ENCODE results near the gene NR5A1.

NR5A1 gene

DNA sequence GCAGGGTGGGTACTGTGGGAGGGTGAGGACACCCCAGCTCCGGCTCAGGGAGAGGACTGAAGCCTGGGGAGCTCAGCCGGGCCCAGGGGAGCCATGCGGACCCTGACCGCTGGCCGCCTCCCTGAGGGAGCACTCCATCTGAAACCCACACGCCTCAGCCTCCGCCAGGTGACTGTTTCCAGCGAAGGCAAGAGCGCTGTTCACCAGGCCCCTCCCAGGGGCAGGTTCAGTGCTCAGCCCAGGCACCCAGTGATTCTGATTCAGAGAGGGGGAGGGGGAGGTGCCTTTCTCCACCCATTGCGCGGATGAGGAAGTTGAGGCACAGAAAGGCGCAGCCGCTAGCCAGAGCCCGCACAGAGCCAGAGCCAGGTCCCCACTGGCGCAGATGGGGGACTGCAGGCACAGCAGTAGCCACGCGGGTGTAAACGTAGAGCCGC lies 30.0 kb downstream of the NR5A1 start:
- Histone ChIP-seq H3K9me3 (ENCODE audit: insufficient read depth, low read depth, low read length) (no peaks in the 10 kb centered on the region), H3K9ac (ENCODE audit: low read depth, low read length) (no peak overlapping the region), H3K4me1 (ENCODE audit: insufficient read depth, low read length) (peaks cover 4% of the 10 kb centered on the region; the same call in 1 of the 2 replicates), H3K27me3 (ENCODE audit: insufficient read depth, low read length) (peaks cover 61% of the 10 kb centered on the region), H3K27ac (ENCODE audit: low read length) (no peak overlapping the region), H3K4me3 (ENCODE audit: low read length) (peak overlapping the region; percentile 54; the same call in 1 of the 2 replicates), H3K36me3 (ENCODE audit: insufficient read depth, low read depth, low read length) (no peaks in the 10 kb centered on the region)

DNA sequence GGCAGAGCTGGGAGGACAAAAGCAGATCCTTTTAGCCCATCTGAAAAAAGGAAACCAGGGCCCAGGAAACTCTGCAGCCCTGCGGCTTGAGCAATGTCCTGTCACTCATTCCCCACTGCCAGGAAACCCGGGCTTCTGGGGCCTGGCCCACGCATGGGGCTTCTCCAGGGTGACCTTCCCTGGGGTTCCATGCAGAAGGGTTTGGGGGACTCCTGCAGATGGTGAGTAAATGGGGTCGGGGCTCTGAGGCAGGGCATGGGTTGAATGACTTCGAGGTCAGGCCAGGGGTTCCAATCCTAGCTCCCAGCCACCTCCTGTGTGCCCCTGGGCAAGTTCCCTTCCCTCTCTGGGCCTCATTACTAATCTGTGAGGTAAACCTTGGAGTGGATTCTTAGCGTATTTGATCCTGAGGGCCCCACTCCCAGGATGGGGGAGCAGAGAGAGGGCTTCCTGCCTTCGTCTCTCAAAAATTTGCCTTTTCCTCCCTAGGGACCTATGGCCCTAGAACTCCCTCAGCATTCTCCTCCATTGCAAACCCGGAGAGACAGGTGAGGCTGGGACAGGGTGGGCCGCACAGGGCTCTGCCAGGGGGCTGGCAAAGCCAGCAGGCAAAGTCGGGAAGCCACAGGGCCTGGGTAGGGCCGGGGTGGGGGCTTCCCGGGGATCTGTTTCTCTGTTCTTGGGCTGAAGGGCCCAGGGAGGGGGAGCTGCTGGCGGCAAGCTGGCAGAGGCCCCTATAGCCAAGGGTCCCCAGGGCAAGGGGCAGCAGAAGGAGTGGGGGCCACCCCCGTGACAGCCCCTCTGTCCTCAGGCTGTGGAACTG lies 31.1 kb downstream of the NR5A1 start:
- Histone ChIP-seq H3K9ac (ENCODE audit: low read depth, low read length) (no peak overlapping the region), H3K9me3 (ENCODE audit: insufficient read depth, low read depth, low read length) (no peaks in the 10 kb centered on the region), H3K36me3 (ENCODE audit: insufficient read depth, low read depth, low read length) (no peaks in the 10 kb centered on the region), H3K27me3 (ENCODE audit: insufficient read depth, low read length) (peaks cover 50% of the 10 kb centered on the region), H3K27ac (ENCODE audit: low read length) (no peak overlapping the region), H3K4me1 (ENCODE audit: insufficient read depth, low read length) (peaks cover 4% of the 10 kb centered on the region; the same call in 1 of the 2 replicates), H3K4me3 (ENCODE audit: low read length) (no peak overlapping the region)

DNA sequence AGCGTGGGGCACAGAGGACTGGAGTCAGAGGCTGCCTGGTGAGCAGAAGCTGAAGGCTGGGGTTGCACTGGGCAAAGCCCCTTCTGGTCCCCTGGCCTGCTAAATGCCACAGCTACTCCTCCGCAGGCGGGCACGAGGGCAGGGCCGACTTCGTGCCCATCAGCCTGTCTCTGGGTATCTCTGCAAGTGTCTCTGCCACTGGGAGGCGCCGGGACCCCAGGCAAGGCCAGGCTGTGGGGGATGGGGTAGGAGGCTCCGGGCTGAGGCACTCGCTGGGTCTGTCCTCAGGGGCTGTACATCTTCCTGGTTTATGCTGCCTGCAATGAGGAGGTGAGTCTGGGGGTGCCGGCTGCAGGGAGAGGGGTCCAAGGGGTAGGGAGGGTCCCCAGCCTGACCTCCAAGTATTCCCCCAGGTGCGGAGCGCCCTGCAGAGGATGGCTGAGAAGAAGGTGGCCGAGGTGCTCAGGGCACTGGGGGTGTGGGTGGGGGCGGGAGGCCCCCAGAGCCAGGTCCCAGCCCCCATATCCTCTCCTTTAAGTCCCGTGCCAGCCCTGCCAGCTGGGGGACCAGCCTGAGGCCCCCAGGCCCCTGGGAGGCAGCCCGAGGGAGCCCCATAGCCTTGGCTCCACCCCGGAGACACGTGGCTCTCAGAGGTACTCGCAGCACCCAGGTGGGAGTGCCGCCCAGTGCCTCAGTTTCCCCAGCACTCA lies 31.9 kb downstream of the NR5A1 start:
- H3K36me3 ChIP-seq (ENCODE audit: insufficient read depth, low read depth, low read length), result no peaks in the 10 kb centered on the region
- H3K4me3 ChIP-seq (ENCODE audit: low read length), result no peak overlapping the region
- H3K9ac ChIP-seq (ENCODE audit: low read depth, low read length), result no peak overlapping the region
- H3K27me3 ChIP-seq (ENCODE audit: insufficient read depth, low read length), result peaks cover 46% of the 10 kb centered on the region
- peaks cover 2% of the 10 kb centered on the region; the same call in 1 of the 2 replicates for H3K4me1 ChIP-seq (ENCODE audit: insufficient read depth, low read length)
- H3K9me3 ChIP-seq (ENCODE audit: insufficient read depth, low read depth, low read length), result no peaks in the 10 kb centered on the region
- H3K27ac ChIP-seq (ENCODE audit: low read length), result no peak overlapping the region

DNA sequence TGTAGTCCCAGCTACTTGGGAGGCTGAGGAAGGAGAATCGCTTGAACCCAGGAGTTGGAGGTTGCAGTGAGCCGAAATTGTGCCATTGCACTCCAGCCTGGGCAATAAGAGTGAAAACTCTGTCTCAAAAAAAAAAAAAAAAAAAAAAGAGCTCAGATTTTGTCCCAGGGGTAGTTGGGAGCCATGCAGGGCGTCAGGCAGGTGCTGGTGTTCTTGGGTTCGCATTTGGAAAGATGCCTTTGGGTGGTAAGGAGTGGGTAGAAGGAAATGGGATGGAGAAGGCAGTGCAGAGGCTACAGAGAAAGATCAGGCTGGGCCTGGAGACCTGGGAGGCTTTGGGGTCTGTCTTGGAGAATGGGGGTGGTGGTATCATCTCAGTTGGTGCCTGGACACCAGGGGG lies 33.0 kb downstream of the NR5A1 start:
- no peaks in the 10 kb centered on the region for H3K36me3 ChIP-seq (ENCODE audit: insufficient read depth, low read depth, low read length)
- no peak overlapping the region for H3K4me3 ChIP-seq (ENCODE audit: low read length)
- no peak overlapping the region for H3K27ac ChIP-seq (ENCODE audit: low read length)
- H3K9me3 ChIP-seq (ENCODE audit: insufficient read depth, low read depth, low read length), result no peaks in the 10 kb centered on the region
- no peaks in the 10 kb centered on the region; the same call in 1 of the 2 replicates for H3K4me1 ChIP-seq (ENCODE audit: insufficient read depth, low read length)
- H3K27me3 ChIP-seq (ENCODE audit: insufficient read depth, low read length), result peaks cover 34% of the 10 kb centered on the region
- no peak overlapping the region for H3K9ac ChIP-seq (ENCODE audit: low read depth, low read length)

DNA sequence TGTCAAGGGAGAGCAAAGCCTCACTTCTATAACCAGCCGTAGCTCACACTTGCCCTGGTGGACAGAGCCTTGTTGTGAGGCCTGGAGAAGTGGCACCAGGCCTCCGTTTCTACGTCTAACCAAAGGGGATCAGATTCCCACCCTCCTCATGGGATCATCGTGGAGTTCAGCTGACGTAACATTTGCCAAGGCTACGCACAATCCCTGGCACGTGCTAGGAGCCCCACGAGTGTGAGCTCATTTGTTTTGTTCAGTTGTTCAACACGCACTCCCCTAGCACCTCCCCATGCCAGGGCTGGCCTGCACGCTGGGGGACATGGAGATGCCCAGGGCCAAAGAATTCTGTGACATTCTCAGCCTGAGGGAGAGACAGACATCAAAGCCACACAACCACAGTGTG lies 33.9 kb downstream of the NR5A1 start:
- Histone ChIP-seq H3K9me3 (ENCODE audit: insufficient read depth, low read depth, low read length) (no peaks in the 10 kb centered on the region), H3K36me3 (ENCODE audit: insufficient read depth, low read depth, low read length) (no peaks in the 10 kb centered on the region), H3K4me3 (ENCODE audit: low read length) (no peak overlapping the region), H3K9ac (ENCODE audit: low read depth, low read length) (no peak overlapping the region), H3K27ac (ENCODE audit: low read length) (no peak overlapping the region), H3K4me1 (ENCODE audit: insufficient read depth, low read length) (no peaks in the 10 kb centered on the region; the same call in 1 of the 2 replicates), H3K27me3 (ENCODE audit: insufficient read depth, low read length) (peaks cover 25% of the 10 kb centered on the region)

DNA sequence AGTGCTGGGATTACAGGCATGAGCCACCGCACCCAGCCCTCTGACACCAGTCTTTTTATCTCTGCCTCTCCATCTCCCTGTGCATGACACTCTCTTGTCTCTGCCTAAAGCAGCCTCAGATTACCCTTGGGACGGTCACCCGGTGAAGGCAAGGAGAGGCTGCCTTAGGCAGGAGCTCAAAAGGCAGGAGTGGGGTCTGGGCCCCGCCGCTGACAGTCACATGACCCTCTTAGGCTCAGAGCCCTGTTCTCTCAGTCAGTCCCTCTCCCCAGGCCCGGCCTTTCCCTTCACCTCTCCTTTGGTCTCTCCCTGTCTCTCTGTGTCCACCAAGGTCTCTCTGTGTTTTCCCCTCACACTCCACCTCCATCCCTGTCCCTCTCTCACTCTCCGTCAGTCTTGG lies 34.4 kb downstream of the NR5A1 start:
- no peaks in the 10 kb centered on the region for H3K36me3 ChIP-seq (ENCODE audit: insufficient read depth, low read depth, low read length)
- no peak overlapping the region for H3K4me3 ChIP-seq (ENCODE audit: low read length)
- H3K27ac ChIP-seq (ENCODE audit: low read length), result no peak overlapping the region
- no peaks in the 10 kb centered on the region for H3K9me3 ChIP-seq (ENCODE audit: insufficient read depth, low read depth, low read length)
- no peaks in the 10 kb centered on the region; the same call in 1 of the 2 replicates for H3K4me1 ChIP-seq (ENCODE audit: insufficient read depth, low read length)
- peaks cover 20% of the 10 kb centered on the region for H3K27me3 ChIP-seq (ENCODE audit: insufficient read depth, low read length)
- no peak overlapping the region for H3K9ac ChIP-seq (ENCODE audit: low read depth, low read length)

DNA sequence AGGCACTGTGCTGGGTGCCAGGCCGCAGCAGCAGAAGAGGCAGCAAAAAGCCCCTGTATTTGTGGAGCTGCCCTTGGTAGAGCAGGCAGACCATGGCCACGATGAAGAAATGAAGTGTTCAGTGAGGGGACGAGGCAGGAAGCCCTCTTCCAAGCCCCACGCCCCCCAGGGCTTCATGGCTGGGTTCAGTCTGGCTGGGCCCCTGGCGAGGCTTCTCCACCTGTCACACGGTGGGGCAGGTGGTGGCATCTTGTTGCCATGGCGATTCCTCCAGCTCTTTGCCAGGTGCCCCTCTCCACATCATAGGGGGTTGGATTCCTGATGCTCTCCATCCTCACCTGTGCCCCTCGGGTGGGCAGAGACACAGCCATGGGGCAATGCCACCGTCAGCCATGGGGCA lies 35.4 kb downstream of the NR5A1 start:
- no peaks in the 10 kb centered on the region; the same call in 1 of the 2 replicates for H3K4me1 ChIP-seq (ENCODE audit: insufficient read depth, low read length)
- no peaks in the 10 kb centered on the region for H3K36me3 ChIP-seq (ENCODE audit: insufficient read depth, low read depth, low read length)
- H3K4me3 ChIP-seq (ENCODE audit: low read length), result no peak overlapping the region
- H3K27ac ChIP-seq (ENCODE audit: low read length), result no peak overlapping the region
- peaks cover 12% of the 10 kb centered on the region for H3K27me3 ChIP-seq (ENCODE audit: insufficient read depth, low read length)
- H3K9ac ChIP-seq (ENCODE audit: low read depth, low read length), result no peak overlapping the region
- no peaks in the 10 kb centered on the region for H3K9me3 ChIP-seq (ENCODE audit: insufficient read depth, low read depth, low read length)

DNA sequence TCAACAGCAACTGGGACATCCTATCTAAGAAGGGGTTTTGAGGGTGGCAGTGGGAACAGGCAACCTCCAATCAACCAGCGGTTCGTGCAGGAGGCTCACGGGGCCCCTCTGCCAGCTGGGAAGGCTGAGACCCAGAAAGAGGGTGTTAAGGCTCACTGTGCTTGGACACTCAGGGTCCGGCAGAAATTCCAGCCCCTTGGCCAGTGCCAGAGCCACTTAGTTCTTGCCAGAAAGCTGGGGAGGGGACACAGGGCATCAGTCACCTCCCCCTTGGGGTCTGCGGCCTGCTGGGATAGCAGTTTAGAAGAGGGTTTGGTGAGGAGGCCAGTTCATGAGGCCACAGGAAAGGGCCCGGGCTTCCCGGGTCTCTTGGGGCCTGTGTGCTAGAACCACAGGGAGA lies 36.5 kb downstream of the NR5A1 start:
- no peak overlapping the region for H3K27ac ChIP-seq (ENCODE audit: low read length)
- H3K9me3 ChIP-seq (ENCODE audit: insufficient read depth, low read depth, low read length), result no peaks in the 10 kb centered on the region
- no peak overlapping the region for H3K9ac ChIP-seq (ENCODE audit: low read depth, low read length)
- peaks cover 2% of the 10 kb centered on the region; the same call in 1 of the 2 replicates for H3K27me3 ChIP-seq (ENCODE audit: insufficient read depth, low read length)
- H3K36me3 ChIP-seq (ENCODE audit: insufficient read depth, low read depth, low read length), result no peaks in the 10 kb centered on the region
- H3K4me3 ChIP-seq (ENCODE audit: low read length), result no peak overlapping the region
- H3K4me1 ChIP-seq (ENCODE audit: insufficient read depth, low read length), result no peaks in the 10 kb centered on the region; the same call in 1 of the 2 replicates

DNA sequence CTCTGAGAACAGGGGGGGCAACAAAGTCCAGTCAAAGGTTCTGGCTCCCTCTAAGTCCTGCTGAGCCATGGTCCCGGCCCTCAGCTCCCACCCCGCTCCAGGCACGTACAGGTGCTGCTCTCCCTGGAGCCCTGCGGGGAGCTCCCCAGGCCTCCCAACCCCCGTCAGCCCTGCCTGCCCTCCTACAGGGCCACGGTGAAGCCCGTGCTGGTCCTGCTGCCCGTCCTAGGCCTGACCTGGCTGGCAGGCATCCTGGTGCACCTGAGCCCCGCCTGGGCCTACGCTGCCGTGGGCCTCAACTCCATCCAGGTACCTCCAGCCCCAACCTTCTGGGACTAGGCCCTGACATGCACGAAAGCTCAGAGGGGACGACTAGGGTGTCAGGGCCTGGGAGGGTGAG lies 36.9 kb downstream of the NR5A1 start:
- Histone ChIP-seq H3K9me3 (ENCODE audit: insufficient read depth, low read depth, low read length) (no peaks in the 10 kb centered on the region), H3K27ac (ENCODE audit: low read length) (no peak overlapping the region), H3K27me3 (ENCODE audit: insufficient read depth, low read length) (no peaks in the 10 kb centered on the region), H3K36me3 (ENCODE audit: insufficient read depth, low read depth, low read length) (no peaks in the 10 kb centered on the region), H3K4me3 (ENCODE audit: low read length) (no peak overlapping the region), H3K9ac (ENCODE audit: low read depth, low read length) (no peak overlapping the region), H3K4me1 (ENCODE audit: insufficient read depth, low read length) (no peaks in the 10 kb centered on the region; the same call in 1 of the 2 replicates)

DNA sequence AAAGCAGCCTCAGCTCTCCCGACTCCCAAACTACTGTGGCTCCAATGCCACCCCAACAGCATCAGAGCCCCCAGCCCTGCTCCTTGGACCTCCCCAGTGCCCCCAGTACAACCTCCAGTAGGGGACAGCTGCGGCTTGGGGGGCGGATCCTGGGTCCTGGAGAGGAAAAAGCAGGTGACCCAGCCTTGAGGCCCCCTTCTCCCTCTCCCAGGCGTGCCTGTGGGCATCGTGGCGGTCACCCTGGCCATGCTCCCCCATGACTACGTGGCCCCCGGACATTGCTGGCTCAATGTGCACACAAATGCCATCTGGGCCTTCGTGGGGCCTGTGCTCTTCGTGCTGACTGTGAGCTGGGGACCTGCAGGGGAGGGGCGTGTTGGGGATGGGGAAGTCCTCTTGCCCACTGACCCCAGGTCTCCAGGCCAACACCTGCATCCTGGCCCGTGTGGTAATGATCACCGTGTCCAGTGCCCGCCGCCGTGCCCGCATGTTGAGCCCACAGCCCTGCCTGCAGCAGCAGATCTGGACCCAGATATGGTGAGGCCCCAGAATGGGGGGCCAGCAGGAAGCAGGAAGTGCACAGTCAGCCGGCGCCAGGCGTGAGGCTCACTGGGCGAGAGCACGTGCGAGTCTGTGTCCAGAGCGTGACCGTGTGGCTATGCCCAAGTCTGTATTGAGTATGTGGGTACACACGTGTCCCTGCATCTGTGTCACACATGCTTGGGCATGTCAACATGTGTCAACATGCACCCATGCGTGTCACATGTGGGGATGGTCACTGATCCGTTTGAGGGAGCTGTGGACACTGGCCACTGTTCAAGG lies 38.0 kb downstream of the NR5A1 start:
- no peak overlapping the region for H3K9ac ChIP-seq (ENCODE audit: low read depth, low read length)
- no peak overlapping the region for H3K27ac ChIP-seq (ENCODE audit: low read length)
- no peaks in the 10 kb centered on the region for H3K36me3 ChIP-seq (ENCODE audit: insufficient read depth, low read depth, low read length)
- H3K4me3 ChIP-seq (ENCODE audit: low read length), result no peak overlapping the region
- no peaks in the 10 kb centered on the region for H3K4me1 ChIP-seq (ENCODE audit: insufficient read depth, low read length)
- H3K27me3 ChIP-seq (ENCODE audit: insufficient read depth, low read length), result no peaks in the 10 kb centered on the region
- no peaks in the 10 kb centered on the region for H3K9me3 ChIP-seq (ENCODE audit: insufficient read depth, low read depth, low read length)

DNA sequence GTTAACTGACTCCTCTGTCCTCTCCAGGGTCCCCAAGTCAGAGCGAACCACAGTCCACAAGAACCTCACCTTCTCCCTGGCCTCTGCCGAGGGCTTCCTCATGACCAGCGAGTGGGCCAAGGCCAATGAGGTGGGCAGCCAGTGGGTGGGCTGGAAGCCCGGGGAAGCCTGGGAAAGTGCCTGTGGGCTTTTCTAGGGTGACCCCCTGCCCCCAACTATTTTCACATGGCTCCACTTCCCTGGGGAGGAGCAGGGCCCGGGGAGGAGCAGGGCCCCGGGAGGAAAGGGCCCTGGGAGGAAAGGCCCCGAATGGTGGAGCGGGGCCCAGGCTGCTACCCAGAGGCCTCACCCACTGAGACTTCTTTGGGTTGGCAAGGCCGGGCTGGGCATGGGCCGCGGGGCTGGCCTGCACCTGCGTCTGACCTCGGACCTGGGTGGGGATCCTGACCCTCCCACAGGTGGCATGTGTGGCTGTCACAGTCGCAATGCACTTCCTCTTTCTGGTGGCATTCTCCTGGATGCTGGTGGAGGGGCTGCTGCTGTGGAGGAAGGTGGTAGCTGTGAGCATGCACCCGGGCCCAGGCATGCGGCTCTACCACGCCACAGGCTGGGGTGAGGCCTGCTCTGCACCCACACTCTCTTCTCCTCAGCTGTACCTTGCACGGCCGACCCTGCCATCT lies 39.0 kb downstream of the NR5A1 start:
- H3K36me3 ChIP-seq (ENCODE audit: insufficient read depth, low read depth, low read length), result no peaks in the 10 kb centered on the region
- no peak overlapping the region for H3K9ac ChIP-seq (ENCODE audit: low read depth, low read length)
- no peaks in the 10 kb centered on the region for H3K27me3 ChIP-seq (ENCODE audit: insufficient read depth, low read length)
- H3K27ac ChIP-seq (ENCODE audit: low read length), result no peak overlapping the region
- H3K9me3 ChIP-seq (ENCODE audit: insufficient read depth, low read depth, low read length), result no peaks in the 10 kb centered on the region
- H3K4me3 ChIP-seq (ENCODE audit: low read length), result no peak overlapping the region
- no peaks in the 10 kb centered on the region for H3K4me1 ChIP-seq (ENCODE audit: insufficient read depth, low read length)

Data from iPS-20b (cell line).